ENCODE results near the gene TOP2A. TPM values are rescaled to one million over a fixed set of nuclear protein-coding genes. Genes with fewer than 3 reads are reported as not detected.

Gene TOP2A
- total RNA-seq, 2 experiments from 2014 or later = 244 to 245 TPM

- H3K4me3 Mint-ChIP-seq = no peak overlapping the region
- peaks cover 32% of the 10 kb centered on the region for H3K27me3 Mint-ChIP-seq
- no peak overlapping the region for H3K27ac Mint-ChIP-seq
- H3K36me3 Mint-ChIP-seq = no peaks in the 10 kb centered on the region
- H3K9me3 Mint-ChIP-seq = no peaks in the 10 kb centered on the region
- peaks cover 6% of the 10 kb centered on the region for H3K4me1 Mint-ChIP-seq
- DNase-seq = no peak
Observed at GRCh38 chr17:40364906-40365305, 52.8 kb downstream of the TOP2A start.

GRCh38 chr17:40364121-40364861 is 53.4 kb downstream of the TOP2A start, which contains the start of gene GJD3:
TSS of gene GJD3 (minus strand) at chr17:40364737. CDS start at chr17:40363815, 922 bp downstream.
- peaks cover 33% of the 10 kb centered on the region for H3K27me3 Mint-ChIP-seq
- H3K9me3 Mint-ChIP-seq = no peaks in the 10 kb centered on the region
- no peak for DNase-seq
- H3K36me3 Mint-ChIP-seq = no peaks in the 10 kb centered on the region
- peaks cover 6% of the 10 kb centered on the region for H3K4me1 Mint-ChIP-seq
- peak within 1 kb of the TSS; percentile 73 for H3K4me3 Mint-ChIP-seq
- H3K27ac Mint-ChIP-seq = no peak within 1 kb of the TSS

DNA sequence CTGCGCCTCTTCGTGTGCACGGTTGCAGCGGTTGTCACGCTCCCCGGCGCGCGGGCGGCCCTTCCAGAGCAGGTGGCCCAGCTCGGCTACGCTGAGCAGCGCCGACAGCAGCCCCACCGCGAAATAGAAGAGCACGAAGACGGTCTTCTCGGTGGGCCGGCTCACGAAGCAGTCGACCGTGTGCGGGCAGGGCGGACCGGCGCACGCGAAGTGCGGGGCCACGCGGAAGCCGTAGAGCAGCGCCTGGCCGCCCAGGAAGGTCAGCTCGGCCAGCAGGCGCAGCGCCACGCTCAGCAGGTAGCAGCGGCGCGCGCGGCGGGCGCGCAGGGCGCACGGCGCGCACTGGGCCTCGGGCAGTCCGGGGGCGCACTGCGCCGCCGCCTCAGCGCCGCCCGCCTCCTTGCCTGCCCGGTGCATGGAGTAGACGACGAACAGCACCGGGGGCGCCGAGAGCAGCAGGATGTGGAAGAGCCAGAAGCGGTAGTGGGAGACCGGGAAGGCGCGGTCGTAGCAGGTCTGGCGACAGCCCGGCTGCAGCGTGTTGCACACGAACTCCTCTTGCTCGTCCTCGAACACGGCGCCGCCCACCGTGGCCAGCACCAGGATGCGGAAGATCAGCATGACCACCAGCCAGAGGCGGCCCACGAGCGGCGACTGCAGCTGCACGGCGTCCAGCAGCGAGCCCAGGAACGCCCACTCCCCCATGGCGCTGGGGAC is 54.4 kb downstream of the TOP2A start:
- Mint-ChIP-seq H3K4me3 (peak overlapping the region; percentile 73), H3K27me3 (peaks cover 33% of the 10 kb centered on the region), H3K9me3 (no peaks in the 10 kb centered on the region), H3K4me1 (peaks cover 10% of the 10 kb centered on the region), H3K27ac (no peak overlapping the region), H3K36me3 (no peaks in the 10 kb centered on the region)
- peak; percentile 49 for DNase-seq

DNA sequence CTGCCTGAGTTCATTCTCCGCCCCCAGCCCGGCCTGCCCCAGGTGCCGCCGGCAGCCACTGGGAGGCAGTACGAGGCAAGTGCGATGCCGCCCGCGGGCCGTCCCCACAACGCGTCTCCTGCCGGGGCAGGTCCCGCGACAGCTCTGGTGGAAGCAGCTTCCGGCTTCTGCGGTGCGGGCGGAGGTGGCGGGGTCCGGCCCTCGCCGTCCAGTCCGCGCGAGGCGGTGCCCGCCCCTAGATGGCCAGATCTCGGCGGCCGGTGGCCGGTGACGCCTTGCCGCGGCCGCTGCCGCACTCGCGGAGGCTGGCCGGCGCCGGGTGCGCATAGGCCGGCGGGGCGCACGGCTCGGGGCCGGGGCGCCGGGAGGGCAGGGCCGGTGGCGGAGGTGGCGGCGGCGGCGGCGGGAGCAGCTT is 55.0 kb downstream of the TOP2A start:
- no peak overlapping the region for H3K27ac Mint-ChIP-seq
- H3K4me1 Mint-ChIP-seq = peaks cover 11% of the 10 kb centered on the region
- no peaks in the 10 kb centered on the region for H3K9me3 Mint-ChIP-seq
- DNase-seq = peak; percentile 91
- peaks cover 33% of the 10 kb centered on the region for H3K27me3 Mint-ChIP-seq
- peak overlapping the region; percentile 82 for H3K4me3 Mint-ChIP-seq
- no peaks in the 10 kb centered on the region for H3K36me3 Mint-ChIP-seq

DNA sequence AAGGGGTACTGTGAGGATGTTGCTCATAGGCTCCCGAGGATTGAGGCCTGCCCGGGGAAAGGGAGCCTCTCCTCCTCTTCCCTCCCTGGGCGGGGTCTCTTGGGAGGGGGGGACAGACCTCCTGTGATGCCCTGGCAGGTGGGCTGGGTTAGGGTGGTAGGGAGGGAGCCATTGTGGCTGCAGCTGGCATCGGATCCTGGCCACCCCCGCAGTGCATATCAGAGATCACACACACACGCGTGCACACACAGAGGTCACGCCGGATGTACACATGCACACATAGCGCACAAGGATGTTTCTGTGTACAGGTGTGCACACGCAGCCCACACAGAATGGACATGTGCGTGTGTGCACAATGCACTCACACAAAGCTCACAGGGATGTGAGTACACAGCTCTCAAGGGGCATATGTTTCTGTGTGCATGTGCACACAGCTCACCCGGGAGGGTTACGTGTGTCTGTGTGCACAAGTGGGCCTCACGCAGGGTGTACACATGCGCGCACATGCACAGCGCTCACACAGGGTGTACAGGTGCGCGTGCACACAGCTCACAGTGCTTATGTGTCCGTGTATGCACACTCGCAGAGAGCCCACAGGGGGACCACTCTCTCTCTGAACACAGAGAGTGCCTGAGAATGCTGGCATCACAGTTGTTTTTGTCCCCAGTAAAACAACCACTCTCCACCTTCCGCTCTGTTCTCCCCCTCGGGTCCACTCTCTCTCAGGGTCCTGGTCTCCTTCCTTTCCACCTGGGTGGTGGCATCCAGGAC is 55.6 kb downstream of the TOP2A start:
- Mint-ChIP-seq H3K27ac (no peak overlapping the region), H3K27me3 (peaks cover 33% of the 10 kb centered on the region), H3K36me3 (no peaks in the 10 kb centered on the region), H3K4me3 (peak overlapping the region; percentile 82), H3K9me3 (no peaks in the 10 kb centered on the region), H3K4me1 (peaks cover 11% of the 10 kb centered on the region)
- no peak for DNase-seq

DNA sequence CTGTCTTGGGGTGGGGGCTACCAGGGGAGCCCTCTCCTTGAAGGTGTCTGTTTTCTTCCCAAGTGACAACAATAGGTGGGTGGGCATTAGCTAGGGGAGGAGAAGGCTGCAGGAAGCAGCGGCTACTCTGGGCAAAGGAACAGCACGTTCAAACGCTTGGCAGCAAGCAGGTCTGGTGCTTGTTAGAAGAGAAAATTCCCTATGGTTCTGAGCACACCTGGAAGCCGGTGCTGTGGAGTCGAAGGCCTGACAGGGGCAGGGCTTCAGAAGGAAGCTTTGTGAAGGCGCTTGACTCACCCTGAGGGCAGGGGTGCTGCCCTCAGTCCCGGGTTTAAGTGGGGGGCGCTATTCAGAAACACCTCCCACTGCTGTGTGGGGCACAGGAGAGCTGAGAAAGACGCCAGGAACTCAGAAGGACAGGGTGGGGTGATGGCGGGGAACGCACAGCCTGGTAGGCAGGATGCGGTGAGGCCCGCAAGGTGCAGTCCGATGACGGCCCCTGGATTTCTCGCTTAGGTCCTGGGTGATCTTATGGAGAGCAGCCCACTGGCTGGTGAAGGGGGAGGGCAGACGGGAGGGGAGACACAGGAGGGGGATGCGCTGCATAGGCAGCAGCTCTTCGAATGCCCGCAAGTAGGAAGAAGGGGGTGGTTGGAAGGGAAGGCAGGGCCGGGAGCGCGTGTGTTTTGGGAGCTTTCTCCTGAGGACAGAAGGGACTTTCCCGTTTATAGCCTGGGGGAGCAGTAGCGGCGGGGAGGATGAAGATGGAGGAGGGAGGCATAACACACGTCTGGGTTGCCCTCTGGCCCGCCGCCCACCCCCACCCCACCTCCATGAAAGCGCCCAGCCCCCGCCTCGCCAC is 56.4 kb downstream of the TOP2A start:
- DNase-seq = no peak
- peaks cover 33% of the 10 kb centered on the region for H3K27me3 Mint-ChIP-seq
- H3K4me3 Mint-ChIP-seq = no peak overlapping the region
- no peaks in the 10 kb centered on the region for H3K9me3 Mint-ChIP-seq
- no peak overlapping the region for H3K27ac Mint-ChIP-seq
- H3K36me3 Mint-ChIP-seq = no peaks in the 10 kb centered on the region
- peaks cover 11% of the 10 kb centered on the region for H3K4me1 Mint-ChIP-seq

- peaks cover 33% of the 10 kb centered on the region for H3K27me3 Mint-ChIP-seq
- no peak overlapping the region for H3K4me3 Mint-ChIP-seq
- H3K36me3 Mint-ChIP-seq = no peaks in the 10 kb centered on the region
- H3K27ac Mint-ChIP-seq = no peak overlapping the region
- no peak for DNase-seq
- no peaks in the 10 kb centered on the region for H3K9me3 Mint-ChIP-seq
- H3K4me1 Mint-ChIP-seq = peaks cover 11% of the 10 kb centered on the region
Observed at GRCh38 chr17:40360091-40360490, 57.6 kb downstream of the TOP2A start.

GRCh38 chr17:40358323-40359038 is 59.2 kb downstream of the TOP2A start:
- Mint-ChIP-seq H3K9me3 (no peaks in the 10 kb centered on the region), H3K4me1 (peaks cover 11% of the 10 kb centered on the region), H3K27ac (no peak overlapping the region), H3K36me3 (peaks cover 2% of the 10 kb centered on the region), H3K4me3 (no peak overlapping the region), H3K27me3 (peaks cover 26% of the 10 kb centered on the region)
- DNase-seq = peak; percentile 87

GRCh38 chr17:40356990-40357881 is 60.5 kb downstream of the TOP2A start:
- Mint-ChIP-seq H3K27me3 (peaks cover 18% of the 10 kb centered on the region), H3K9me3 (no peaks in the 10 kb centered on the region), H3K4me3 (no peak overlapping the region), H3K36me3 (peaks cover 5% of the 10 kb centered on the region), H3K4me1 (peaks cover 17% of the 10 kb centered on the region), H3K27ac (no peak overlapping the region)
- DNase-seq = no peak

DNA sequence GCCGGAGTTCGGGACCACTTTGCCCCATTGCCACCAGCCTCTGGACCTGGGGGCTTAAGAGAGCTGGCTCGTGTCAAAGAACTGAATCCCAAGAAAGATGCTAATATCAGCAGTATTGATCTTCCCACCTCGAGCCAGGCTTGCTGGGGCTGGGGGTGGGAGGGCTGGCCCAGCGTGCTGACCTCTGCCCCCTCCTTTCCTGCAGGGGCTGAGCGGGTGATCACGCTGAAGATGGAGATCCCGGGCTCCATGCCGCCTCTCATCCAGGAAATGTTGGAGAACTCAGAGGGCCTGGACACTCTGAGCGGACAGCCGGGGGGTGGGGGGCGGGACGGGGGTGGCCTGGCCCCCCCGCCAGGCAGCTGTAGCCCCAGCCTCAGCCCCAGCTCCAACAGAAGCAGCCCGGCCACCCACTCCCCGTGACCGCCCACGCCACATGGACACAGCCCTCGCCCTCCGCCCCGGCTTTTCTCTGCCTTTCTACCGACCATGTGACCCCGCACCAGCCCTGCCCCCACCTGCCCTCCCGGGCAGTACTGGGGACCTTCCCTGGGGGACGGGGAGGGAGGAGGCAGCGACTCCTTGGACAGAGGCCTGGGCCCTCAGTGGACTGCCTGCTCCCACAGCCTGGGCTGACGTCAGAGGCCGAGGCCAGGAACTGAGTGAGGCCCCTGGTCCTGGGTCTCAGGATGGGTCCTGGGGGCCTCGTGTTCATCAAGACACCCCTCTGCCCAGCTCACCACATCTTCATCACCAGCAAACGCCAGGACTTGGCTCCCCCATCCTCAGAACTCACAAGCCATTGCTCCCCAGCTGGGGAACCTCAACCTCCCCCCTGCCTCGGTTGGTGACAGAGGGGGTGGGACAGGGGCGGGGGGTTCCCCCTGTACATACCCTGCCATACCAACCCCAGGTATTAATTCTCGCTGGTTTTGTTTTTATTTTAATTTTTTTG is 61.6 kb downstream of the TOP2A start:
- peaks cover 8% of the 10 kb centered on the region for H3K36me3 Mint-ChIP-seq
- H3K27me3 Mint-ChIP-seq = peaks cover 9% of the 10 kb centered on the region
- peaks cover 18% of the 10 kb centered on the region for H3K4me1 Mint-ChIP-seq
- no peak overlapping the region for H3K27ac Mint-ChIP-seq
- no peaks in the 10 kb centered on the region for H3K9me3 Mint-ChIP-seq
- no peak overlapping the region for H3K4me3 Mint-ChIP-seq
- DNase-seq = no peak

DNA sequence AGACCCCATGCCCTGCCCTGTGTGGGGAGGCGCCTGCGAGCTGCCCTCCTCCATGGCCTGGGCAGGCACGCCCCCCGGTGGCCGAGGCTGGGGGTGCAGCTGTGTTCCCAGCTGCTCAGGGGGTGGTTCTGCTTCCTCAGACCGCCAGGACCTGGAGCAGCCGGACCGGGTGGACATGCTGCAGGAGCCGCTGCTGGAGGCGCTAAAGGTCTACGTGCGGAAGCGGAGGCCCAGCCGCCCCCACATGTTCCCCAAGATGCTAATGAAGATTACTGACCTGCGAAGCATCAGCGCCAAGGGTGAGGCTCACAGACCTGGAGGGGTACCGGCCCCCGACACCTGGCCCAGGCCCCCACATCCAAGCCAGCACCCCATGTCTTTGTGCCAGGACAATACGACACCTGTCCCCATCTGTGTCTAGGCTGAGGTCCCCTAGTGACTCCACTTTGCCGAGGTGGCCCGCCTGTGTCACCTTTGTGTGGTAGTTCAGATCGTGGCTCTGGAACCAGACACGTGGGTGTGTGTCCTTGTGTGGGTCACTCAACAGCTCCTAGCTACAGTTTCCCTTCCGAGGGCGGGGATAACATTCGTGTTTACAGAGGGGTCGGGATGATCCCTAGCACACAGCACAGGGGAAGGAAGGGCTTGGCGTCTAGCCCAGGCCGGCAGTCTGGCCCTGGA is 62.4 kb downstream of the TOP2A start:
- peaks cover 4% of the 10 kb centered on the region for H3K27me3 Mint-ChIP-seq
- H3K9me3 Mint-ChIP-seq = no peaks in the 10 kb centered on the region
- H3K4me1 Mint-ChIP-seq = peaks cover 18% of the 10 kb centered on the region
- no peak overlapping the region for H3K4me3 Mint-ChIP-seq
- H3K27ac Mint-ChIP-seq = no peak overlapping the region
- peak; percentile 81 for DNase-seq
- H3K36me3 Mint-ChIP-seq = peaks cover 8% of the 10 kb centered on the region
